Activated naive CD4-positive, alpha-beta T cell treated with anti-CD3 and anti-CD28 coated beads, Interleukin-2, amount 50 U/mL, for 72 hours (primary cell): ENCODE data around the gene CNPPD1. TPM values are rescaled to one million over a fixed set of nuclear protein-coding genes. Genes with fewer than 3 reads are reported as not detected.

ENCODE experiments used
- ATAC-seq, 2 donors: fragments of 150-1000 bp; cut with Tn5 transposase; 2 replicates each; pipeline ENCODE4 v1.10.0; 2021; ENCODE audit warnings: mild to moderate bottlenecking in 2 of 2, moderate library complexity in 2 of 2
- DNase-seq, 2 donors: peaks; one replicate each; pipeline ENCODE4 v3.0.0; 2021 to 2022; ENCODE audit warnings: low spot score in 2 of 2
- H3K27ac Mint-ChIP-seq, 2 donors: one replicate each; pipeline ENCODE4 v1.8.0; 2022; ENCODE audit warnings: mild to moderate bottlenecking in 2 of 2, mixed read lengths in 2 of 2
- H3K36me3 Mint-ChIP-seq, 2 donors: one replicate each; pipeline ENCODE4 v1.8.0; 2022; ENCODE audit warnings: mixed read lengths in 2 of 2
- H3K9me3 Mint-ChIP-seq, 2 donors: one replicate each; pipeline ENCODE4 v1.8.0; 2022; ENCODE audit warnings: mixed read lengths in 2 of 2
- total RNA-seq, 2 donors: library from RNA; stranded (reverse); gene quantifications; one replicate each; pipeline ENCODE4 v1.2.3, GENCODE V29; 2022

CNPPD1 gene
- total RNA-seq, 2 donors from 2014 or later, result 46.9 to 48.0 TPM

GRCh38 chr2:219174146-219174545, 2.6 kb downstream of the CNPPD1 start:
- Mint-ChIP-seq H3K27ac (peak overlapping the region; percentile 47 to 68), H3K36me3 (peaks cover 31 to 34% of the 10 kb centered on the region in 2 donors), H3K9me3 (no peaks in the 10 kb centered on the region)
- DNase-seq (no peak), ATAC-seq (no peak)

DNA sequence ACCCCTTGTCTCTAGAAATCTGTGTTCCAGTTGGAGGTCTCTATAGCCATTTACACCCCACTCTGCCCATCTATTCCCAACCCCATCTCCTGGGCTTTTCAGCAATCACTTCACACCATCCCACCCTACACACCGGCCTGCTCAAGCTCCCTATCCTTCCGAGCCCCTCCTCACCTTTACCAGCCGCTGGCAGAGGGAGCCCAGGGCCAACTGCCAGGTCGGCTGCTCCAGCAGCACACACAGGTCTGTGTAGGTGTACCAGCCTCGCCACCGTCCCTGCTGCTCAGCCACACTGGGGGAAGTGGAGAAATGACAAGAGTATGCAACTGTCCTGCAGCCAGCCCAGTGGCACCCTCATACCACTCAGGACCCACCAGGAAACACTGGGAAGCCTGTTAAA, 3.5 kb downstream of the CNPPD1 start:
- DNase-seq, result no peak
- ATAC-seq, result no peak
- H3K27ac Mint-ChIP-seq, result peak overlapping the region; percentile 10 to 66
- H3K36me3 Mint-ChIP-seq, result peaks cover 25 to 27% of the 10 kb centered on the region in 2 donors
- no peaks in the 10 kb centered on the region for H3K9me3 Mint-ChIP-seq

DNA sequence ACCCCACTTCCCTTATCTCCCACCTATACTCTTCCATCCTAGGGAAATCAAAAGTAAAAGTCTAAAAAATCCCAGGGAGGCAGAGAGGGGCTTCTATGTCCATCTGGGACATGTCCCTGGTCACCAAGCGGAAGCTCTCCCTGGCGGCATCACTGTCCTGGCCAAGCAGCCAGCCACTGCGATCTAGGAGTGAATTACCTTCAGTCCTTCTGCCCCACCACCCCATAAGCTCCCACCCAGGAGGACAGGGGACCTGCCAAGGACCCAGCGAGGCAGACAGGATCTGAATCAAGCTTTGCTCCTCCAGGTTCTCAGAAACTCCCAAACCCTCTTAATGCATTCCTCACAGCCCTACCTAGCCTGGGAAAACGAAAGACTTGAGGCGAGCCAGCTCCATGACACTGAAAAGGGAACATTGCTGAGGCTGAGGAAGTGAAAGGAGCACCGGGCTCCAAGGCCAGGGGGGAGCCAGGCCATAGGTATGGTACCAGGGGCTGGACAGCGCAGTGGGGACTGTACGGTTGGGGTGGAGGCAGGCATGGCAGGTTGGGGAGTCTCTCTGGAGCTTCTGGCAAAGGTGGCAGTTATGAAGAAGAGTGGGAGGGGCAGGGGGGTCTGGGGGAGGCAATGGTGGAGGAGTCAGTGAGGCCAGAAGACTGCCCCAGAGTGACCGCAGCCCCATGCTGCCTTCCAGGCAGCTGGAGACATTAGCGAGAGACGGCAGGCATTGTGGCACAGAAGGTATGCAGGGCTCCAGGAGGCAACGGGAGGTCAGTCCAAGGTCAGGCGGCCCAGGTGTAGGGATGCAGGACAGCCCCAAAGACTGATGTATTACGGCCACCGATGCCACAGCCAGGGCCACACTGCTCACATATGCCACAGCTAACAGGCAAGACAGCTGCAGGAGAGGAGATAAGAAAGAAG, 4.2 kb downstream of the CNPPD1 start:
- DNase-seq (no peak), ATAC-seq (no peak)
- Mint-ChIP-seq H3K9me3 (no peaks in the 10 kb centered on the region), H3K27ac (peak overlapping the region in 1 of 2 donors; percentile 66), H3K36me3 (peaks cover 21 to 24% of the 10 kb centered on the region in 2 donors)

DNA sequence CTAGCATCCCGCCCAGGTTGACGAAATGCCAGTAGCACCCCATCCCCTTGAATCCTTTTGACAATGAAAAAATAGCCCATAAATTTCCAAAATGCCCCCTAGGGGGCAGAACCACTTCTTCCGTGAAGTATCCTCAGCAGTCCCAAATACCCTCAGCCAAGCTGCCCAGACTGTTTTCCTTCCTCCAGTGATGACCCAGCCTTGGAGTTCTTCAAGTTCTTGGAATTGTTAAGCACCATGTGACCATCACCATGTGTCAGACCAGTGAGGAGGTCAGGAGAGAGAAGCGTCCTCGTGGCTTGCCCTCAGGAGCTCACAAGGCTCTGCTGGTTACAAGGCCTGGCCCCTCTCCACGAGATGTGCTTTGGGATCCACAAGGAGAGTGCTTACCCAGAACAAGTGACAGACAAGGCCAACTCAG, 5.5 kb downstream of the CNPPD1 start:
- DNase-seq (peak in 1 of 2 donors; percentile 58), ATAC-seq (peak; percentile 56 to 57)
- H3K27ac Mint-ChIP-seq, result peak overlapping the region in 1 of 2 donors; percentile 56
- H3K36me3 Mint-ChIP-seq, result peaks cover 15 to 17% of the 10 kb centered on the region in 2 donors
- no peaks in the 10 kb centered on the region for H3K9me3 Mint-ChIP-seq

- Mint-ChIP-seq H3K9me3 (no peaks in the 10 kb centered on the region), H3K27ac (peak within 1 kb of the TSS in 1 of 2 donors; percentile 66), H3K36me3 (peaks cover 10% of the 10 kb centered on the region in 2 donors)
- DNase-seq (no peak), ATAC-seq (no peak)
Observed at GRCh38 chr2:219169930-219170654, 6.6 kb downstream of the CNPPD1 start, which contains the start of gene SLC23A3. SLC23A3 (minus strand) TSS chr2:219170029; CDS start chr2:219169984, 45 bp downstream.

- no peaks in the 10 kb centered on the region for H3K9me3 Mint-ChIP-seq
- ATAC-seq, result no peak
- no peak for DNase-seq
Observed at GRCh38 chr2:219168932-219169331, 7.8 kb downstream of the CNPPD1 start.

GRCh38 chr2:219168526-219168925, 8.2 kb downstream of the CNPPD1 start:
- Mint-ChIP-seq H3K36me3 (no peaks in the 10 kb centered on the region), H3K27ac (peak overlapping the region in 1 of 2 donors; percentile 46), H3K9me3 (no peaks in the 10 kb centered on the region)
- ATAC-seq (no peak), DNase-seq (peak in 1 of 2 donors; percentile 30)

More at GRCh38 chr2:219168932-219169331, 7.8 kb downstream of the CNPPD1 start:
- peaks cover under 1% of the 10 kb centered on the region in 2 donors for H3K36me3 Mint-ChIP-seq
- peak overlapping the region in 1 of 2 donors; percentile 46 for H3K27ac Mint-ChIP-seq

DNA sequence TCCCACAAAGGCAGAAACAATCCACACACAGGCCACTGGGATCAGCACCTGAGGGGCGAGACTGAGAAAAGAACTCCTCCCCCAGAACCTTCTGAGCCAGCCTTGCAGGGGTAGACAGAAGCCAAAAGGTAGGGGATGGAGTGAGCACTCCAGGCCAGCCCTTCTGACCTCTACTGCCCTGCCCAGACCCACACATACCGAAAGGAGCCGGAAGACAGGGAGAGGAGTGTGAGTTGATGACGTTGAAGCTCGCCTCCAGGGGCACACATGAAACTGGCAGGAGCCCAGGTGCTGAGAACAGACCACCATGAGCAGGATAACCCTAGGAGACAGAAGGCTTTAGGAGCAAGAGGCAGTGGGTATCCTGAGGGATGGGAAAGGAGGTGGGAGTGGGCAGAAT, 8.7 kb downstream of the CNPPD1 start:
- ATAC-seq (no peak), DNase-seq (peak in 1 of 2 donors; percentile 30)
- Mint-ChIP-seq H3K9me3 (no peaks in the 10 kb centered on the region), H3K36me3 (no peaks in the 10 kb centered on the region), H3K27ac (peak overlapping the region in 1 of 2 donors; percentile 52)

DNA sequence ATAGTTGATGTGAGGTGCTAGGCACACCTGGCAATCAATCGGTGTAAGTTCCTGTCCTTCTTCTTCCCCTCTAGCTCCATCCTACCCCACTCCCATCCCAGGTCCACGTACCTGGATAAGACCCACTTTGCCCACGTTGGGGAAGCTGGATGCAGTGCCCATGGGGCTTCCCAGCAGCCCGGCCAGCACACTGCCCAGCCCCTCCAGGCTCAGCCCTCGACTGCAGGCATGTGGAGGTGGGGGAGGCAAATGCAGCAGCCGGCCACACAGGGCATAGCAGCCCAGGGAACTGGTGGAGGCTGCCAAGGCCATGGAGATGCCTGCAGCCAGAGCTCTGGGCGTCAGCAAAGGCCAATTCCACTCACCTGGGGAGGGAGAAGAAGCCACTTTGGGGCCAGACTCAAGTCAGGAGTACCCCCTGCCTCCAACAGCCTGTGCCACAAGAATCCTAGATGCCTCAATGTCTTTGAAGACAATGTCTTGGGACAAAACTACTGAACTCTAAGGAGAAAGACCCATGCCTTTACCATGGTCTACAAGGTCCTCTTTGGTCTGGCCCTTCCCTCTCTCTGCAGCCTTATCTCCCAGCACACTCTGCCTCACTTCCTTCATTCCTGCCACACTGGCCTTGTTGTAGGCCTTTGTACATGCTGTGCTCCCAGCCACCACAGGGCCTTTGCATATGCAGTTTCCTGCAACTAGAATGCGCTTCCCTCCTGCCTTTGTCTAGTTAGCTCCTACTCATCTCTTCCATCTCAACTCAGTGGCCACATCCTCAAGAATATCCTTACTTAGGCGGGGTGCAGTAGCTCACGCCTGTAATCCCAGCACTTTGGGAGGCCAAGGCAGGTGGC, 11.4 kb downstream of the CNPPD1 start:
- Mint-ChIP-seq H3K27ac (no peak overlapping the region), H3K9me3 (no peaks in the 10 kb centered on the region), H3K36me3 (no peaks in the 10 kb centered on the region)
- peak in 1 of 2 donors; percentile 31 for DNase-seq
- ATAC-seq, result no peak

DNA sequence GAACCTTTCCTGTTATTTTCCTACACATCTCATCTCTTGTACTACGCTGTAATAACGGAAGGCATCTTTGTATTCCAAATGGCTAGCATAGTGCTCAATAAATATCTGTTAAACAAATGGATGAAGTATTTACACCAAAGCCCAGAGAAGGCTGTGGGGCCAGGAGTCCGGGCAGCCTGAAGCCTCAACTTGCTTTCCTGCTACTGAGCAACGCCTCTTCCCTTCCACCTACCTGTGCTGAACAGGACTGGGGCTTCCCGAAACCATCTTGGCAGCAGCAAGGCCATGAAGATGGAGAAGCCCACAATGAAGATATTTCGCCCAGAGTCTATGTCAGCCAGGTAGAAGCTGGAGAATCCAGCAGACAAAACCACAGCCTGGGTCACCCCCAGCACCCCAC, 13.6 kb downstream of the CNPPD1 start:
- no peaks in the 10 kb centered on the region for H3K36me3 Mint-ChIP-seq
- H3K27ac Mint-ChIP-seq, result no peak overlapping the region
- ATAC-seq (no peak), DNase-seq (no peak)
- no peaks in the 10 kb centered on the region for H3K9me3 Mint-ChIP-seq

DNA sequence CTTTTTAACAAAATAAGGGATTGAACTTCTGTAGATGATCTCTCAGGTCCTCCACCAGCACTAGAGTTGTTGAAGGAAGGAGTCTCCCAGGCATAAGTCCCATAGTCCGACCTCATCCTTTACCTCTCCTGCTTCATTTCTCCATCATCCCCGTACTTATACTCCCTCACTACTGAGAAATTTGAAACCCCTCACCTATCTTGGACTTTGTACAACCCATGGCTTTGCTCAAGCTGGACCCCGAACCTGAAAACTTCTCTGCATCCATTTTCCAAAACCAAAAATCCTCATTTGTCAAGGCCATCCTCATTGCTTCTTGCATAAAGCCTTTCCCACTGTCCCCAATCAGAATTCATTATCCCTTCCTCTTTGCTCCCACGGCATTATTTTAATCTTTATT, 15.6 kb downstream of the CNPPD1 start:
- H3K27ac Mint-ChIP-seq, result peak overlapping the region in 1 of 2 donors; percentile 71
- no peaks in the 10 kb centered on the region for H3K9me3 Mint-ChIP-seq
- ATAC-seq (no peak), DNase-seq (no peak)
- H3K36me3 Mint-ChIP-seq, result no peaks in the 10 kb centered on the region

GRCh38 chr2:219160186-219161017, 16.3 kb downstream of the CNPPD1 start, which contains the start of gene NHEJ1:
NHEJ1 (minus strand) TSS chr2:219160815; CDS start chr2:219158362, 2,453 bp downstream.
- peak within 1 kb of the TSS; percentile 71 to 95 for H3K27ac Mint-ChIP-seq
- peak; percentile 95 to 96 for DNase-seq
- no peaks in the 10 kb centered on the region for H3K9me3 Mint-ChIP-seq
- ATAC-seq, result peak; percentile 87 to 90
- H3K36me3 Mint-ChIP-seq, result no peaks in the 10 kb centered on the region

DNA sequence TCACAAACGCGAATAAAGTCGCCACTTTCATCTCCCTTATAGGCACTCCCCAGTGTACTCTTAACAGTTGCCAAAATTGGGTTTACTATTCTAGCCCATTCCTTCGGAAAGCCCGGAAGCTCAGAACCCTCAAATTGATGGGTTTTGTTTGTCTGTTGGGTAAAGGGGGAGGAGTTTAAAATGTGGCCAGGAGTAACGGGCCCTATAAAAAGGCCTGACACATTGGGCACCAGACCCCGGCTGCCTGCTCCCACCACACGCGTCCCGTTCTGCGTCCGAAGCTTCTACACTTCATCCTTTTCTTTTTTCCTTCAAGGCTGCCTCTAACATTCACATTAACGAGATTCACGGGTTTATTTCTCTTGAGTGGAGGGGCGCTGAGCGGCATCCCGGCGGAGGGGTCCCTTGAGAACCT, 16.9 kb downstream of the CNPPD1 start:
- peak overlapping the region; percentile 71 to 90 for H3K27ac Mint-ChIP-seq

GRCh38 chr2:219158586-219158985, 18.1 kb downstream of the CNPPD1 start:
- Mint-ChIP-seq H3K36me3 (no peaks in the 10 kb centered on the region), H3K9me3 (no peaks in the 10 kb centered on the region), H3K27ac (no peak overlapping the region)
- DNase-seq (no peak), ATAC-seq (no peak)

More for the DNA sequence above, 16.9 kb downstream of the CNPPD1 start:
- H3K36me3 Mint-ChIP-seq, result no peaks in the 10 kb centered on the region
- DNase-seq (no peak), ATAC-seq (peak in 1 of 2 donors; percentile 3)
- no peaks in the 10 kb centered on the region for H3K9me3 Mint-ChIP-seq

- Mint-ChIP-seq H3K36me3 (no peaks in the 10 kb centered on the region), H3K9me3 (no peaks in the 10 kb centered on the region), H3K27ac (no peak overlapping the region)
- DNase-seq (no peak), ATAC-seq (no peak)
Observed at GRCh38 chr2:219158025-219158424, 18.7 kb downstream of the CNPPD1 start.
